DND-41 (cell line): ENCODE results near the gene GPR21.

Experiments
- ATAC-seq: fragments of 200-7000 bp; cut with Tn5 transposase; 3 replicates; pipeline ENCODE4 v1.9.1; 2021; ENCODE audit warnings: low read depth; ENCODE audit not compliant: insufficient read depth
- DNase-seq: peaks from one replicate; pipeline ENCODE4 v3.0.0-alpha.2; 2020
- H2AFZ ChIP-seq: 2 replicates; pipeline ENCODE4 v1.6.0; 2012; ENCODE audit warnings: low read depth, low read length
- H3K27ac ChIP-seq: 2 replicates; pipeline ENCODE4 v1.5.1; 2012; ENCODE audit warnings: low read length, inconsistent platforms
- H3K27me3 ChIP-seq: fragments of 200-600 bp; sonication (generic); 2 replicates; pipeline ENCODE4 v1.6.0; 2012; ENCODE audit warnings: low read length, mild to moderate bottlenecking, inconsistent platforms; ENCODE audit not compliant: insufficient read depth, poor library complexity
- H3K36me3 ChIP-seq: 2 replicates; pipeline ENCODE4 v1.5.1; 2012; ENCODE audit warnings: low read length, inconsistent platforms; ENCODE audit not compliant: insufficient read depth
- H3K4me1 ChIP-seq: 2 replicates; pipeline ENCODE4 v1.5.1; 2012; ENCODE audit warnings: mild to moderate bottlenecking, low read length; ENCODE audit not compliant: insufficient read depth
- H3K4me2 ChIP-seq: 2 replicates; pipeline ENCODE4 v1.6.0; 2012; ENCODE audit warnings: mild to moderate bottlenecking, moderate library complexity, low read length, inconsistent platforms; ENCODE audit not compliant: insufficient read depth
- H3K4me3 ChIP-seq, 2 experiments: fragments of 200-600 bp in 1 of 2; shearing (Covaris generic) in 1 of 2; 2 replicates each; pipeline ENCODE4 v1.5.1; 2012 to 2016; ENCODE audit warnings: inconsistent platforms in 2 of 2, low read length in 2 of 2, mild to moderate bottlenecking in 2 of 2, low read depth in 1 of 2, moderate library complexity in 1 of 2
- H3K79me2 ChIP-seq: 2 replicates; pipeline ENCODE4 v1.6.0; 2012; ENCODE audit warnings: low read length, inconsistent platforms; ENCODE audit not compliant: insufficient read depth
- H3K9ac ChIP-seq: 2 replicates; pipeline ENCODE4 v1.6.0; 2012; ENCODE audit warnings: low read depth, mild to moderate bottlenecking, inconsistent platforms, low read length, moderate library complexity
- H3K9me3 ChIP-seq: 2 replicates; pipeline ENCODE4 v1.5.1; 2012; ENCODE audit warnings: low read length, moderate library complexity, mild to moderate bottlenecking, inconsistent platforms; ENCODE audit not compliant: insufficient read depth, severe bottlenecking
- H4K20me1 ChIP-seq: 2 replicates; pipeline ENCODE4 v1.6.0; 2012; ENCODE audit warnings: low read length; ENCODE audit not compliant: insufficient read depth
- EZH2 ChIP-seq: IDR thresholded peaks from 3 replicates; pipeline ENCODE4 v1.6.1; 2012; ENCODE audit warnings: borderline replicate concordance, low read depth, mild to moderate bottlenecking, moderate library complexity, low read length, inconsistent platforms; ENCODE audit not compliant: severe bottlenecking
- TF ChIP-seq, protein P1 (sequence below): IDR thresholded peaks from 2 replicates; pipeline ENCODE4 v1.5.1; 2012; ENCODE audit warnings: borderline replicate concordance, low read length, moderate library complexity, mild to moderate bottlenecking; ENCODE audit not compliant: poor library complexity, severe bottlenecking; ENCODE audit errors: extremely low read depth

GPR21 gene

GRCh38 chr9:123034881-123035510, 1.5 kb downstream of the GPR21 start:
- H3K4me2 ChIP-seq = no peak overlapping the region
- no peaks in the 10 kb centered on the region for H3K79me2 ChIP-seq
- H3K4me1 ChIP-seq = no peaks in the 10 kb centered on the region
- H3K9me3 ChIP-seq = no peaks in the 10 kb centered on the region
- no peaks in the 10 kb centered on the region for H3K27me3 ChIP-seq
- no peak overlapping the region for H2AFZ ChIP-seq
- TF ChIP-seq, protein P1, sequence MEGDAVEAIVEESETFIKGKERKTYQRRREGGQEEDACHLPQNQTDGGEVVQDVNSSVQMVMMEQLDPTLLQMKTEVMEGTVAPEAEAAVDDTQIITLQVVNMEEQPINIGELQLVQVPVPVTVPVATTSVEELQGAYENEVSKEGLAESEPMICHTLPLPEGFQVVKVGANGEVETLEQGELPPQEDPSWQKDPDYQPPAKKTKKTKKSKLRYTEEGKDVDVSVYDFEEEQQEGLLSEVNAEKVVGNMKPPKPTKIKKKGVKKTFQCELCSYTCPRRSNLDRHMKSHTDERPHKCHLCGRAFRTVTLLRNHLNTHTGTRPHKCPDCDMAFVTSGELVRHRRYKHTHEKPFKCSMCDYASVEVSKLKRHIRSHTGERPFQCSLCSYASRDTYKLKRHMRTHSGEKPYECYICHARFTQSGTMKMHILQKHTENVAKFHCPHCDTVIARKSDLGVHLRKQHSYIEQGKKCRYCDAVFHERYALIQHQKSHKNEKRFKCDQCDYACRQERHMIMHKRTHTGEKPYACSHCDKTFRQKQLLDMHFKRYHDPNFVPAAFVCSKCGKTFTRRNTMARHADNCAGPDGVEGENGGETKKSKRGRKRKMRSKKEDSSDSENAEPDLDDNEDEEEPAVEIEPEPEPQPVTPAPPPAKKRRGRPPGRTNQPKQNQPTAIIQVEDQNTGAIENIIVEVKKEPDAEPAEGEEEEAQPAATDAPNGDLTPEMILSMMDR = no peak
- TF ChIP-seq EZH2 = no peak
- no peak overlapping the region for H3K9ac ChIP-seq
- H3K4me3 ChIP-seq = no peak overlapping the region
- DNase-seq = no peak
- ATAC-seq = no peak
- peaks cover 14% of the 10 kb centered on the region for H3K36me3 ChIP-seq
- no peaks in the 10 kb centered on the region for H4K20me1 ChIP-seq
- H3K27ac ChIP-seq = no peak overlapping the region

GRCh38 chr9:123035791-123036190, 2.3 kb downstream of the GPR21 start:
- no peak for TF ChIP-seq EZH2
- TF ChIP-seq, protein P1 = no peak
- Histone ChIP-seq H3K9me3 (no peaks in the 10 kb centered on the region), H3K36me3 (peaks cover 14% of the 10 kb centered on the region), H3K9ac (no peak overlapping the region), H3K27ac (no peak overlapping the region), H3K27me3 (no peaks in the 10 kb centered on the region), H3K4me1 (no peaks in the 10 kb centered on the region), H3K4me3 (no peak overlapping the region), H4K20me1 (no peaks in the 10 kb centered on the region), H2AFZ (no peak overlapping the region), H3K4me2 (no peak overlapping the region), H3K79me2 (no peaks in the 10 kb centered on the region)
- DNase-seq (no peak), ATAC-seq (no peak)

GRCh38 chr9:123036893-123037545, 3.6 kb downstream of the GPR21 start:
- H3K4me3 ChIP-seq = no peak overlapping the region
- H3K9me3 ChIP-seq = no peaks in the 10 kb centered on the region
- no peak overlapping the region for H2AFZ ChIP-seq
- H3K27ac ChIP-seq = no peak overlapping the region
- no peak for TF ChIP-seq EZH2
- TF ChIP-seq, protein P1 = no peak
- peaks cover 14% of the 10 kb centered on the region for H3K36me3 ChIP-seq
- no peaks in the 10 kb centered on the region for H3K79me2 ChIP-seq
- H3K4me1 ChIP-seq = no peaks in the 10 kb centered on the region
- no peak for ATAC-seq
- H3K27me3 ChIP-seq = no peaks in the 10 kb centered on the region
- no peak overlapping the region for H3K4me2 ChIP-seq
- H3K9ac ChIP-seq = no peak overlapping the region
- DNase-seq = no peak
- H4K20me1 ChIP-seq = no peaks in the 10 kb centered on the region
